Nephron progenitor cell (in vitro differentiated cells): ENCODE measurements around the gene IL2RA.

Experiments
- DNase-seq: peaks from one replicate; pipeline ENCODE4 v3.0.0; 2021
- H3K27ac Mint-ChIP-seq: 2 replicates; pipeline ENCODE4 v1.8.0; 2021; ENCODE audit warnings: mild to moderate bottlenecking, moderate library complexity, mixed read lengths
- H3K27me3 Mint-ChIP-seq: 2 replicates; pipeline ENCODE4 v1.8.0; 2021; ENCODE audit warnings: mild to moderate bottlenecking, low read depth, mixed read lengths; ENCODE audit not compliant: poor library complexity
- H3K36me3 Mint-ChIP-seq: 2 replicates; pipeline ENCODE4 v1.8.0; 2021; ENCODE audit warnings: low read depth, mixed read lengths
- H3K4me1 Mint-ChIP-seq: 2 replicates; pipeline ENCODE4 v1.8.0; 2021; ENCODE audit warnings: mixed read lengths
- H3K4me3 Mint-ChIP-seq: 2 replicates; pipeline ENCODE4 v1.8.0; 2021; ENCODE audit warnings: mild to moderate bottlenecking, moderate library complexity, mixed read lengths
- H3K9me3 Mint-ChIP-seq: 2 replicates; pipeline ENCODE4 v1.8.0; 2021; ENCODE audit warnings: mild to moderate bottlenecking, moderate library complexity, mixed read lengths
- TF ChIP-seq, protein P1 (sequence below): fragments of 200-600 bp; sonication (generic); IDR thresholded peaks from 2 replicates; pipeline ENCODE4 v1.5.0; 2021; ENCODE audit warnings: antibody characterized with exemption

The IL2RA gene

DNA sequence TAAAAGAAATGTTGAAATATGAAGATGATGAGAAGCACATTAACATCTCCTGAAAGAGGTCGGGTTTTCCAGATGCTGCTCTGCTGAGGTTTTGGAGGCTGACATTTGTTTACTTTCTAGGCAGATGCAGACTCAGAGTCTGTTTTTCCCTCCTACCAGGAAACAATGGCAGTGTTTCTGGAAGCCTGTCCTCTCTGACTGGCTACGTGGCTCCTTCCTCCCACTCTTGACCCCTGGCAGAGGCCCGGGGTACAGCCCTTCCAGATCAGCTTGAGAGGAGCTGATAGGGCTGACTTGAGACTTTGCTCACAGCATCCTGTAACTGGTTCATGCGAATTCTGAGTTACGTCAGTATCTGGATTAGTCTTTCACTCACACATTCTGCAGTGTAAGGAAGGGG, 43.7 kb downstream of the IL2RA start:
- Mint-ChIP-seq H3K4me1 (peaks cover 19% of the 10 kb centered on the region), H3K36me3 (no peaks in the 10 kb centered on the region), H3K9me3 (no peaks in the 10 kb centered on the region), H3K4me3 (no peak overlapping the region), H3K27me3 (peaks cover 32% of the 10 kb centered on the region), H3K27ac (no peak overlapping the region)
- no peak for DNase-seq
- TF ChIP-seq, protein P1, sequence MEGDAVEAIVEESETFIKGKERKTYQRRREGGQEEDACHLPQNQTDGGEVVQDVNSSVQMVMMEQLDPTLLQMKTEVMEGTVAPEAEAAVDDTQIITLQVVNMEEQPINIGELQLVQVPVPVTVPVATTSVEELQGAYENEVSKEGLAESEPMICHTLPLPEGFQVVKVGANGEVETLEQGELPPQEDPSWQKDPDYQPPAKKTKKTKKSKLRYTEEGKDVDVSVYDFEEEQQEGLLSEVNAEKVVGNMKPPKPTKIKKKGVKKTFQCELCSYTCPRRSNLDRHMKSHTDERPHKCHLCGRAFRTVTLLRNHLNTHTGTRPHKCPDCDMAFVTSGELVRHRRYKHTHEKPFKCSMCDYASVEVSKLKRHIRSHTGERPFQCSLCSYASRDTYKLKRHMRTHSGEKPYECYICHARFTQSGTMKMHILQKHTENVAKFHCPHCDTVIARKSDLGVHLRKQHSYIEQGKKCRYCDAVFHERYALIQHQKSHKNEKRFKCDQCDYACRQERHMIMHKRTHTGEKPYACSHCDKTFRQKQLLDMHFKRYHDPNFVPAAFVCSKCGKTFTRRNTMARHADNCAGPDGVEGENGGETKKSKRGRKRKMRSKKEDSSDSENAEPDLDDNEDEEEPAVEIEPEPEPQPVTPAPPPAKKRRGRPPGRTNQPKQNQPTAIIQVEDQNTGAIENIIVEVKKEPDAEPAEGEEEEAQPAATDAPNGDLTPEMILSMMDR = no peak

DNA sequence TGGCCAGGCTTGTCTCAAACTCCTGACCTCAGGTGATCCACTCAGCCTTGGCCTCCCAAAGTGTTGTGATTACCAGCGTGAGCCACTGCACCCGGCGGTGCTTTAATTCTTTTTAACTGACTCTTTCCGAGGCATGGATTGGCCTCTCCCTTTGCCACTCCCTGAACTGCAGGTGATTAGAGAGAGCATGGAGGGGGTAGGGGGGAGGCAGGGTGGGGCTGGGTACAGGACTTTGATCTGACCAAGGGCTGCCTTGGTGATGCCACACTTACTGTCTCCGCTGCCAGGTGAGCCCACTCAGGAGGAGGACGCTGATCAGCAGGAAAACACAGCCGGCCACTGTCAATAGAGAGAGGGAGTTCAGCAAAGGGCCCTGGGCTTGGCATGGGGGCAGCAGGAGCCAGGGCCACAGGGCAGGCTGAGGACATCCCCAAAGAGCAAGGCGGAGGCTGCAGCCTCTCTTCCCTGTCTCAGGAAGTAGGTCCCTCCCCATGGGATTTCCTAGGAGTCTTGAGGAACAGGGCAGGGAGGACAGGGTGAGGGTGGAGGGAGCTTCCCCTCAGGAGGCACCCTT, 44.3 kb downstream of the IL2RA start:
- no peak for DNase-seq
- no peak overlapping the region for H3K27ac Mint-ChIP-seq
- H3K36me3 Mint-ChIP-seq = no peaks in the 10 kb centered on the region
- H3K4me3 Mint-ChIP-seq = no peak overlapping the region
- TF ChIP-seq, protein P1 = no peak
- peaks cover 32% of the 10 kb centered on the region for H3K27me3 Mint-ChIP-seq
- peaks cover 18% of the 10 kb centered on the region for H3K4me1 Mint-ChIP-seq
- no peaks in the 10 kb centered on the region for H3K9me3 Mint-ChIP-seq

DNA sequence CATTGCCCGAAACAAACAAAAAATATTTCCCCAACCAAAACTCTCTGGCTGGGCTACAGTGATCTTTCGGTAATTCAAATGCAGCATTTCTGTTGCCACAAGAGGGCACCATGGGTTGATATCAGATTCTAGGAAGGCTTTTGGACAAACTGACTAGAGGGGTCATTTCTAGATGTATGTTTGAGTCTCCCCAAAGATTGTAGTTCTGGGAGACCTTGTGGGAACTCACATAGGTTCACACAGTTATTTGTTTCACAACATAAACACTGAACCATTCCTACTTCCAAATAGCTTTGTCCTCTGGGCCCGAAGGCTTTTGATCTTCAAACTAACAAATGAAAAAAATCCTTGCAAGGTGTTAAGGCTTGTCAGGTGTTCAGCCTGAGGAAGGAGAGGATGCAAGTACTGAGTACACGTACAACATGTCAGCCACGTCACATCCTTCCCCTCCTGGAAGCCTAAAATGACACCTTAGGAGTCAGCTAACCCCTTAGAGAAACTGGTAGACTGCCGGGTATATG, 47.9 kb downstream of the IL2RA start:
- peaks cover 20% of the 10 kb centered on the region for H3K27me3 Mint-ChIP-seq
- H3K4me1 Mint-ChIP-seq = peaks cover 8% of the 10 kb centered on the region
- H3K9me3 Mint-ChIP-seq = peaks cover 1% of the 10 kb centered on the region
- H3K4me3 Mint-ChIP-seq = no peak overlapping the region
- DNase-seq = peak; percentile 46
- H3K27ac Mint-ChIP-seq = no peak overlapping the region
- TF ChIP-seq, protein P1 = peak; percentile 66
- H3K36me3 Mint-ChIP-seq = no peaks in the 10 kb centered on the region

DNA sequence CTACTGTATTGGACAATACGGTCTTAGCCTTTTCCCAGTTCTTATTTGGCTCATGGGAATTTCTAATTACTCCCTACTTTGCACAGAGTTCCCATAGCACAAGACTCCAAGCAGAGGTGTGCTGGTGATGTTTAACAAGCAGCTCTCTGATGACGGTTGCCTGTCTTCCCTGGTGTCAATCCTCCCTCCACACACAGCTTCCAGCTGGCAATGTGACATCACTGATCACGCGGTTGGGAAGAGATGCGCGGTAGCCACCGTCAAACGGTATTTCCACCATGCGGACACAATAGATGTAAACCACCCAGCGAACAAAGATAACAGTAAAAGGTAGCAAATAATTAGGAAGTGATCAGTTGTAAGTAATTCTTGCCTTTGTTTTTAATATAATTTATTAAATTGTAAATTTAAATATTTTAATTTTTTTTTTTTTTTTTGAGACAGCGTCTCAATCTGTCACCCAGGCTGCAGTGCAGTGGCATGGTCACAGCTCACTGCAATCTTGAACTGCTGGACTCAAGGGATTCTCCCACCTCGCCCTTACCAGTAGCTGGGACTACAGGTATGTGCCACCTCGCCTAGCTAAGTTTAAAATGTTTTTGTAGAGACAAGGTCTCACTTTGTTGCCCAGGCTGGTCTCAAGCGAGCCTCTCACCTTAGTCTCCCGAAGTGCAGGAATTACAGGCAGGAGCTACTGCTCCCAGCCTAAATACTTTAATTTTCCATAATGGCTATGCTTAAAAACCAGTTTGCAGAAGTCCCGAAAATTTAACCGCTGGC, 48.6 kb downstream of the IL2RA start:
- TF ChIP-seq, protein P1 = no peak
- no peak for DNase-seq
- H3K9me3 Mint-ChIP-seq = peaks cover 6% of the 10 kb centered on the region
- H3K27ac Mint-ChIP-seq = no peak overlapping the region
- H3K4me3 Mint-ChIP-seq = no peak overlapping the region
- peaks cover 23% of the 10 kb centered on the region for H3K27me3 Mint-ChIP-seq
- peaks cover 8% of the 10 kb centered on the region for H3K4me1 Mint-ChIP-seq
- no peaks in the 10 kb centered on the region for H3K36me3 Mint-ChIP-seq

DNA sequence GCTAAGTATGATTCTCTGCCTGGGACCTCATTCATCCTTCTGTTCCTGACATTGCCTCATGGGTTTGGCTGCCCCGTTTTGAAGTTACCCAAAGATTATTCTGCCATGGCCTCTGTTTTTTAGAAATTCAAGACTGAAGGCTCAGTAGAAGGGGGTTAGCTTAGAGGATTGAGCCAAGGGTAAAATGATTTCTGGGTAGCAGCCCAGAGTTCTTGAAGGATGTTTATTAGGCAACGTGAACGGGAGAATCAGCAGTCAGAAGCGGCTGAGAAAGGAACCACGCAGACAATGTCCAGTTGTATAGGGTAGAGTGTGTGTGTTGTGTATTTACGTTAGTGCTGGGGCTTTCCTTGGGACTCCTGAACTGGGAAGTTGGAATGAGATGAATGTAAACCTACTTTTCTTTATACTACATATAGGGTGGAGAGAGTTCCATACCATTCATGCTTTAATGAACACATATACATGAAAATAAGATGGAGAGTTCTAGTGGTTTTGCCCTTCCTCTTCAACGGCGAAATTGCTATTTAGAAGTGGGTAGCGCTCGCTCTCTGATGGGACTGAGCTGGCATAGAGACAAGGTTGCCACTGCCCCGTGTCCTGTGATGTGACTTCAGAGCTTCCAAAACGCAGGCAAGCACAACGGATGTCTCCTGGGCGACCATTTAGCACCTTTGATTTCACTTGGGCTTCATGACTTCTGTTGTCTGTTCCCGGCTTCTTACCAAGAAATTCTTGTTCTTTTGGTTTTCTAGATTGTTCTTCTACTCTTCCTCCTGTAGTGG, 49.9 kb downstream of the IL2RA start:
- Mint-ChIP-seq H3K4me1 (peaks cover 8% of the 10 kb centered on the region), H3K9me3 (peaks cover 19% of the 10 kb centered on the region), H3K27ac (no peak overlapping the region), H3K4me3 (no peak overlapping the region), H3K36me3 (no peaks in the 10 kb centered on the region), H3K27me3 (peaks cover 19% of the 10 kb centered on the region)
- DNase-seq = no peak
- TF ChIP-seq, protein P1 = no peak
